Jurkat, Clone E6-1 (cell line): Measurements from ENCODE around the gene USP51.
"Not testable (repeated sequence)": the region's sequence is repeated elsewhere in the genome, so short reads cannot be mapped to it uniquely, and the experiment has no call there.

Source experiments
- DNase-seq: peaks from one replicate; pipeline ENCODE4 v3.0.0-alpha.2; 2011; ENCODE audit warnings: low read depth, low spot score
- H3K4me3 ChIP-seq: 2 replicates; pipeline ENCODE4 v1.5.1; 2011; ENCODE audit warnings: mild to moderate bottlenecking, low read length, control low read depth, moderate library complexity

Gene USP51

DNA sequence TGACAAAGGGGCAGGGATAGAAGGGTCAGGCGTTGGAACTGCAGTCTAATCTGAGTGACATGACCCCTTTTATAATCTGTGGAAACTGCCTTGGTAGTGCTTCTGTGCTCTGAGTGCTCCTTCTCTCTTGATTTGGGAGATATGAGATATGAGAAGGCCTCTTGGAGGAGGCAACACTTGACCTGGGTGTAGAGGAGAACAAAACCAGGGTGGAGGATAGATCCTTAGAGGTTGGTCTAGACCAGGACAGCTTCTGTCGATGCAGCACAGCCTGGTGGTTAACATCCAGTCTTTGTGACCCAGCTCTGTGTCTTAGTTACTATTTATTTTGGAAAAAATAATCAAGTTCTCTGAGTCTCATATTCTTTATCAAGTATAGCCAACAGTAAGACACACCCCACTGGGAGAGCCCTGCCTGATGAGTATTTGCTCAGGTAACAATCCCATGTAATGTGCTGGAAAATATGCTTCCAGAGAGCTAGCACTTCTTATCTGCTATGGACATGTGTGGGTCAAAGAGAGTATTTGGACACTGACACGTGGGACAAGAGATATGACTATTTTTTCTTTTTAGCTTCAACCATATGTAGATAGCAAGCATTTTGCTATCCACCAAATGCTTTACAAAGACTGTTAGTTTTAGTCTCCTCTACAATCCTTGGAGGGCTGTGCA lies 9.1 kb downstream of the USP51 start:
- no peak overlapping the region for H3K4me3 ChIP-seq
- no peak for DNase-seq

DNA sequence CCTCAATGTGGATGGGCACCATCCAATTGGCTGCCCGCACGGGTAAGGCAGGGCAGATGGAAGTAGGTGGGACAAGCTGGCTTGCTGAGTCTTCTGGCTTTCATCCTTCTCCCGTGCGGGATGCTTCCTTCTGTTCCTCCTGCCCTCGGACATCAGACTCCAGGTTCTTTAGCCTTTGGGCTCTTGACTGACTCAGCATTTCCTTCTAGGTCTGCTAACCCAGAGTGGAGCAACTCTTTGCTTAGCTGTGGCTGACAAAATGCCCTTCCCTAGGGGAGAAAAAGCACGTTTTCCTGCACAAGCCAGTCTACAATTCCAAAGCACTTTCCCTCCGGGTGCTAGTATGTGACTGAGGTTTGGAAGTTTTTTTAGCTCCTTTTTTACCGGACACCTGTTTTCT lies 9.7 kb downstream of the USP51 start:
- DNase-seq: not testable (repeated sequence)

DNA sequence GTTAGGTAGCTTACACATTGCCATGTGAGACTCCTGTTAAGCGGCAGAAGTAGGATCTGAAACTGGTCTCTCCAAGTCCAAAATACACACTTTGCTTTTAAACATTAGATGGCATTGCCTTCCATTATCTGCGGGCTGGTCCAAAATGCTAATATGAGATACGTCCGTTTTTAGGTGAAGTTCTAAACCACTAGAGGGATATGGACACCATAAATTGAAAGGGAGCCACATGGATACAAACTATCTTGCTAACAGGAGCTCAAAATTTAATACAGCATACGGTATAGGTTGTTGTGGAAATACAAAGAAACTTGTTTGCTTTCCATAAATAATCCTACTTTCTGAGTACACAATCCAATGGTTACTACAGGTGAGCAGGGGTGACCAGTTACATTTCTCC lies 23.9 kb downstream of the USP51 start:
- DNase-seq: not testable (repeated sequence)

More for the DNA sequence above, 9.7 kb downstream of the USP51 start:
- H3K4me3 ChIP-seq: not testable (repeated sequence)

GRCh38 chrX:55465108-55465507 lies 24.5 kb downstream of the USP51 start:
- H3K4me3 ChIP-seq, DNase-seq: not testable (repeated sequence)

More for the DNA sequence above, 23.9 kb downstream of the USP51 start:
- H3K4me3 ChIP-seq: not testable (repeated sequence)

DNA sequence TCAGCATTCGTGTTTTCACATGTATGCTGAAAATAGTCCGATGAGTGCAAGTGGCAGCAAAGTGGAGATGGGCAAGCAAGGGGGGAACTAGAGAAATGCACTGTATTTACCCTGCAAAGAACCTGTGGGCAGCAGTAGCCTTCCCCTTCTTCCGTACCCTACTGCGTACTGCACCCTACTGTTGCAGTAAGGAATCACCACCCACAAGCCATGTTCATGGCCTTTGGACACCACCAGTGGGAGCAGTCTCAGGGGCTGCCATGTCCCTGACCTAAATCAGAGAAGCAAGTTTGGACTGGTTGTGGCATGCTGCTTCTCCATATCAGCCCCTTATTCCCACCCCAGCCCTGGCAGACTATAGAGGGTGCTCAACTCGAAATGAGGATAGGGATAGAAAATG lies 25.6 kb downstream of the USP51 start:
- DNase-seq, H3K4me3 ChIP-seq: not testable (repeated sequence)

DNA sequence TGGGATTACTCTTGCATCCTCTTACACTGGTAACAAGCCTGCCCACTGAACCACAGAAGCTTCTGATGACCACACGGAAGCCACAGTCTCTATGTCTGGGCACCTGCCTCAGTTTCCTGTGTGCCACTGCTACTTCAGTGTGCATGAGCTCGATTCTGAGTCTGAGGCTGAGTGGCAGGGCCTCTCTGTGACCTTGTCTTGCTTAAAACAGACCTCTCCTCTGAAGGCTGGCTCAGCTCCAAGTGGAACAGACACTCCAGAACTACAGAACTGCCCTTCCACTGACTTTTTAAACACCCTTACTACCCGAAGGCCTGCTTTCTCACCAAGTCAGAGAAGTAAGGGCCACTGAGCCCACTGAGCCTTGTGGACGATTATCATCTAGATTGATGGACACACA lies 29.7 kb downstream of the USP51 start:
- not testable (repeated sequence) for H3K4me3 ChIP-seq, DNase-seq

GRCh38 chrX:55459426-55459825 lies 30.2 kb downstream of the USP51 start:
- not testable (repeated sequence) for DNase-seq, H3K4me3 ChIP-seq

DNA sequence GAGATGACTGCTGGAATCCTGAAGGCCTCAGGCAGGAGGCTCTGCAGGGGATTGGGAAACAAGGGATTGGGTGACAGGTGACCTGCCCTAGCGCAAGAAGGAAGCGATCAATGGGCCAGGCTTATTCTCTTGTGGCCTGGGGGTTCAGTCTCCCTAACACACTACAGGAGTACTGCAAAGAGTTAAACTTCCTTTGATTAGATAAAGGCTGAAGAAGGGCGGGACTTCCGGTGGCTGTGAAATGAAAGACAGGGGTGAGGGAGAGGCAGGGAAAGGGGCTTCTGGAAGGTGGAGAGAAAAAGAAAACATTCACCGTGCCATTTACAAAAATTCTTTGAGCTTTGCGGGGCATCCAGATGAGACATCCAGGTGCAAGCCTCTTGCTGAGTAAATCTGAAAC lies 33.9 kb downstream of the USP51 start:
- not testable (repeated sequence) for DNase-seq, H3K4me3 ChIP-seq

- H3K4me3 ChIP-seq: no peak overlapping the region
- no peak for DNase-seq
Measured at GRCh38 chrX:55452833-55453124, 36.9 kb downstream of the USP51 start.

- DNase-seq: peak; percentile 84
- peak within 1 kb of the TSS; percentile 53 for H3K4me3 ChIP-seq
Measured at GRCh38 chrX:55451990-55452832, 37.4 kb downstream of the USP51 start, which contains the start of gene MAGEH1. Gene MAGEH1, plus strand, starts transcription at chrX:55452127. Its CDS starts 248 bp downstream, at chrX:55452375.

GRCh38 chrX:55451626-55451989 lies 38.0 kb downstream of the USP51 start:
- peak overlapping the region; percentile 53 for H3K4me3 ChIP-seq

DNA sequence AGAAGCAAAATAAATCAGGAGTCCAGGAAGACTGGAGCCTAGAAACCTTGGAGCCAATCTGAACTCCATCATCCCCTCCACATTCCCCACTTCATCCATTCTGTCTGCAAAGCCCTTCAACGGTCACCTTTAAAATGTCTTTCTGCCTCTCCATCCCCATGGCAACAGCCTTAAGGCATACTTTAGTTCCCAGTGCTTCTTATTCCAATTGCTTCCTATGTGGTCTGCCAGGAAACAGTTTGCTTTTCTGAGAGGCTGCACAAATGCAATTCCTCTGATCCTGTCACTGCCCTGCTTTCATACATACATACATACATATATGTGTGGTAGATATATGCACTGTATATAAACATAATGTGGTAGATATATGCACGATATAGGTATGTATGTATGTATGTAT lies 38.5 kb downstream of the USP51 start:
- DNase-seq: no peak
- peak overlapping the region; percentile 53; the same call in 1 of the 2 replicates for H3K4me3 ChIP-seq

More at GRCh38 chrX:55451626-55451989, 38.0 kb downstream of the USP51 start:
- no peak for DNase-seq

DNA sequence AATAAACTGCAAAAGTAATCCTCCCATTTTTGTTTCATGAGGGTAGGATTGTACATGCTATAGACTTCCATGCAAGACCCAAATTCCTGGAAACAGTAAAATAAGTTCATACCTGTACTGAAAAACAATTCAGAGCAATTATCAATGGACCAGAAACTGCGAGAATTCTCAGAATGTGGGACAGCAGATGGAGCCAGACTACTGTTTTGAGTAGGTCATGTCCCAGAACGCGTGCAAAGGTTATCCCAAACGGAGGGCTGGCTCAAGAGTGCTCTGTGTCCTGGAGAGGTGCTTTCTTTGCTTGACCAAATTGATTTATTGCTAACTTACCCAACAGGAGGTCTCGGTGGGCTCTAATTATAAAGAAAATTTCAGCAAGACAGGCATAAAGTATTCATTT lies 39.4 kb downstream of the USP51 start:
- DNase-seq: no peak
- H3K4me3 ChIP-seq: no peak overlapping the region

GRCh38 chrX:55443468-55443867 lies 46.2 kb downstream of the USP51 start:
- not testable (repeated sequence) for H3K4me3 ChIP-seq, DNase-seq
